Gastroesophageal sphincter (tissue), 3 donors: Measurements from ENCODE around the gene OR8B2.

ENCODE experiments used
- EP300 ChIP-seq: sonication (generic); formaldehyde crosslinking; IDR thresholded peaks from one replicate; pipeline ENCODE4 v1.6.1; 2017; ENCODE audit warnings: antibody characterized with exemption, mild to moderate bottlenecking
- POLR2AphosphoS5 ChIP-seq: sonication (generic); formaldehyde crosslinking; IDR thresholded peaks from one replicate; pipeline ENCODE4 v1.6.1; 2017; ENCODE audit warnings: antibody characterized with exemption
- TF ChIP-seq, protein P1 (sequence below), 4 experiments: fragments of 200-600 bp in 2 of 4; fragments of 450-650 bp in 2 of 4; sonication (generic) in 1 of 4; IDR thresholded peaks; one replicate each; pipeline ENCODE4 v1.5.1; 2017 to 2019; ENCODE audit warnings: antibody characterized with exemption in 4 of 4, mild to moderate bottlenecking in 2 of 4, moderate library complexity in 2 of 4

DNA sequence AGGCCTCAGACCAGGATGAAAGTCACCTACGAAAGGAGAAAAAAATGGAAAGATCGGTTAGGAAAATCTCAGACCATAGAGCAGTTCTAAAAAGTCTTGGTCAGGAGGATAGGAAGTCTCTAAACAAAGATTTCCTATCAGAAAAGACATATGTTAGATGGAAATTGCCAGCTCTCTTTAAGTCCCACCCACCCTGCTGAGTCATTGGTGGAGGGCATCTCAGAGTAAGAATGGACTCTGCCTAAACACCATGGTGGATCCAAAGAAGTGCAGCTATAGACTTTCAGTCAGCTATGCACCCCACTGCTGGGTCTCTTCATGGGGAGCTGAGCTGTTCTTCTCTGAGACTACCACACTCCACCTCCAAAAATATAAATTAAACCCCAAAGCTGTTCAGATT, 3.7 kb downstream of the OR8B2 start:
- TF ChIP-seq, protein P1, sequence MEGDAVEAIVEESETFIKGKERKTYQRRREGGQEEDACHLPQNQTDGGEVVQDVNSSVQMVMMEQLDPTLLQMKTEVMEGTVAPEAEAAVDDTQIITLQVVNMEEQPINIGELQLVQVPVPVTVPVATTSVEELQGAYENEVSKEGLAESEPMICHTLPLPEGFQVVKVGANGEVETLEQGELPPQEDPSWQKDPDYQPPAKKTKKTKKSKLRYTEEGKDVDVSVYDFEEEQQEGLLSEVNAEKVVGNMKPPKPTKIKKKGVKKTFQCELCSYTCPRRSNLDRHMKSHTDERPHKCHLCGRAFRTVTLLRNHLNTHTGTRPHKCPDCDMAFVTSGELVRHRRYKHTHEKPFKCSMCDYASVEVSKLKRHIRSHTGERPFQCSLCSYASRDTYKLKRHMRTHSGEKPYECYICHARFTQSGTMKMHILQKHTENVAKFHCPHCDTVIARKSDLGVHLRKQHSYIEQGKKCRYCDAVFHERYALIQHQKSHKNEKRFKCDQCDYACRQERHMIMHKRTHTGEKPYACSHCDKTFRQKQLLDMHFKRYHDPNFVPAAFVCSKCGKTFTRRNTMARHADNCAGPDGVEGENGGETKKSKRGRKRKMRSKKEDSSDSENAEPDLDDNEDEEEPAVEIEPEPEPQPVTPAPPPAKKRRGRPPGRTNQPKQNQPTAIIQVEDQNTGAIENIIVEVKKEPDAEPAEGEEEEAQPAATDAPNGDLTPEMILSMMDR (IDR thresholded peaks at IDR 0.05) = no peak
- TF ChIP-seq EP300 (no peak), POLR2AphosphoS5 (no peak)
